GM12873 (cell line): ENCODE measurements around the gene C16orf86.

Experiments
- CTCF ChIP-seq: IDR thresholded peaks from 2 replicates; pipeline ENCODE4 v1.5.1; 2012; ENCODE audit warnings: low read depth, mild to moderate bottlenecking, moderate library complexity, low read length, control low read depth; ENCODE audit not compliant: insufficient read depth; ENCODE audit errors: missing control alignments

The C16orf86 gene

GRCh38 chr16:67666559-67667452 lies at the start of gene C16orf86, which contains the start of gene ENKD1:
TSS of gene C16orf86 (plus strand) at chr16:67666814. CDS start at chr16:67666971, 157 bp downstream.
TSS of gene ENKD1 (minus strand) at chr16:67666750. CDS start at chr16:67666442, 308 bp downstream.
- TF ChIP-seq CTCF = no peak

GRCh38 chr16:67628216-67628615 lies 38.4 kb upstream of the C16orf86 start:
- TF ChIP-seq CTCF = no peak

- no peak for TF ChIP-seq CTCF
Measured at GRCh38 chr16:67632415-67633172, 34.0 kb upstream of the C16orf86 start.

- TF ChIP-seq CTCF = no peak
Measured at GRCh38 chr16:67636713-67637112, 29.9 kb upstream of the C16orf86 start.

- TF ChIP-seq CTCF = no peak
Measured at GRCh38 chr16:67637625-67638024, 29.0 kb upstream of the C16orf86 start.

- no peak for TF ChIP-seq CTCF
Measured at GRCh38 chr16:67641779-67642708, 24.6 kb upstream of the C16orf86 start.
